Amniotic stem cell (primary cell): ENCODE data around the gene SMG9.
A peak's percentile ranks its signal among the peaks of the same experiment; 100 is the strongest.
"Not testable (repeated sequence)": the region's sequence is repeated elsewhere in the genome, so short reads cannot be mapped to it uniquely, and the experiment has no call there.

Experiments used
- DNase-seq: peaks from one replicate; lab custom pipeline; 2025; lab: John Stamatoyannopoulos, UW

SMG9 gene

DNA sequence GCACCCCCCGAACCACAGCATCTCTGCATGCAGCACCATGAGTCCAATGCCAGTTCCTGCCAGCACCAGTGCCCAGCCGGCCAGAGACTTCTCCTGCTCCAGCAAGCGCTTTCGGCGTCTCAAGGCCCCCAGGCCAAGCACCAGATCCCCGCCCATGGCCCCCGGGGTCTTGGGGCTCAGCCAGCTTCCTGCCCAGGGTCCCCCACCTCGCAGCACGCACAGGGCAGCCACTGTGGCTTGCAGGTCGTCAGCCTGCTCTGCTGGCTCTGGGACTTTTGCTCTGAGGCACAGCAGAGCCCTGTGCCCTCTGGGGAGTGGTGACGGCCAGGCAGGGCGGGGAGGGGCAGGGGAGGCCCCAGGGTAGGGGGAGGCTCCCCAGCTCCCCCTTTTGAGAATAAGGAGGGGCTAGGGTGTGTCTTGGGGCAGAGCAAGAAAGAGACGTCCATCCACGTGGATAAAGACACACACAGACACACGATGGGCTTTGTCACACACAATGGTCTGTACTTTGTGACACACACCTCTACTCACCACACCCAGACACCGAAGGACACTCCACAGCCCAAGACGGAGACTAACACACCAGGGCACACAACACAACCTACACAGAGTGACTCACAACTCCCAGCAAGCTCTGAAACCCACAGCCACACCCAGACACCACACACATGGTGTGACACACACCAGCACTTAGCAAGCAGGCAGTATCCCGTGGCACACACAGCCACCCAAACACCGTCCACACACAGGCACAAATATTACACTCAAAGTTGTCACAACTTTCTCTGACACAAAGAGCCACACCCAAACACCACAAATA, 26.2 kb upstream of the SMG9 start, which contains the start of gene KCNN4:
Gene KCNN4, minus strand, starts transcription at position 268 of the 820 bp plus-strand sequence. Its CDS starts 112 bp downstream, at position 156.
- DNase-seq = no peak

DNA sequence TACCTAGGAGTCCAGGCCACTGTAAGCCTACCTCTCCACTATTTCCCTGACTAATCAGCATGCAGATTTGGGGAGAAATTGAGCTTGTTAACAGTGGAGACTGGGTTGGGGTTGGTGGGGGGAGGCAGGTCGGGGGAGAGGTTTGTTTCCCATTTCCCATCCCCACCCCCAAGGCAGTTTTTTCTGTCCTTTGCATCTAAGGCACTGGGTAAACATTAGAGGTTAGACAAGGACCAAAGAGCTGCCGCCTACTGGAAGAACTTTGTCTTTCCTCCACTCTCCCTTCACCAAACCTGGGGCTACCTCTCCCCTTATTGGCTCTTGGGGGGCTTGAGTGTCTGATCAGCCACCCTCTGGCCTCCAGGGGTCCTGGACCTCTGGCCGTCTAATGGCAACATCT, 25.1 kb upstream of the SMG9 start:
- no peak for DNase-seq

DNA sequence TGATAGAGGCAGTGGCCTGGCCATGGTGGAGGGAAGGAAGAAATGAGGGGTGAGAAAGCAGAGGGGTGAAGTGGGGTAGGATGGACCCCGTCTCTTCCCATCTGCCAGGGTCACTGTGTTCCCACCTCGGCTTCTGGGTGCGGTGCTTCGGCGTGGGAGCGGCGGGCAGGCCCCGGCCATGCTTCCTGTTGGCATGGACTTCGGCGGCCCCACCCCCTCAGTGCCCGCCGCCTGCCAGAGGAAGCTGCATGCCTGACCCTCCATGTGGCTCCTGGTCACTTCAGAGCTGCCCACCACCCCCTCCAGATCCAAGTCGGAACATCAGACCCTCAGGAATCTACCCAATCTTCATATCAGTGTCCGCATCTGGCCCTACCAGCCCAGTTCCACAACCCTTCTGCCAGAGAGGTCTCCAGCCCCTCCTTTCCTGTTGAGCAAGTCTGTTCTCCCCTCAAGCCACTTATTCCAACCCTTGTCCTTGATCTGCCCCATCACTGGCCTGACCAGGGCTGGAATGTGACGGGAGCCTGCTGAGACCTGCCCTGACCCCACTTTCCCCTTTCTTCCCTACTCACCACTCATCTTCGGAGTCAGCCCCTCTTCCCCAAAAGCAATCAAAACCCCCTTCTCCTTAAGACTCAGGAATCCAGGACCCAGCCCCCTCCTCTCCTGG, 24.5 kb upstream of the SMG9 start:
- no peak for DNase-seq

DNA sequence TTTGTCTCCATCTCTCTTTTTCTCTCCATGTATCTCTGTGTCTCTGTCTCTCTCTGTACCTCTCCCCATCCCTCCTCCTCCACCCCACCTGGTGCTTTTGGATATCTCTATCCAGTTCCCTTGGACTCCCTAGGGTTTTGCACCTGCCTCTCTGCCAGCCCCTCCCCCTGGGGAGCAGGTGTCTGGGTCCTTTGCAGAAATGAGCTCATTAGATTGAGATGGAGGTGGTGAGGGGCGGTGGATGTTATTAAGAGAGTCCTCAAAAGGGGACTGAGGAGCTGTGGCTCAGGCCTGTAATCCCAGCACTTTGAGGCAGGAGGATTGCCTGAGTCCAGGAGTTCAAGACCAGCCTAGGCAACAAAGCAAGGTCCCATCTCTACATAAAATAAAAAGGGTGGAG, 23.9 kb upstream of the SMG9 start:
- DNase-seq = no peak

DNA sequence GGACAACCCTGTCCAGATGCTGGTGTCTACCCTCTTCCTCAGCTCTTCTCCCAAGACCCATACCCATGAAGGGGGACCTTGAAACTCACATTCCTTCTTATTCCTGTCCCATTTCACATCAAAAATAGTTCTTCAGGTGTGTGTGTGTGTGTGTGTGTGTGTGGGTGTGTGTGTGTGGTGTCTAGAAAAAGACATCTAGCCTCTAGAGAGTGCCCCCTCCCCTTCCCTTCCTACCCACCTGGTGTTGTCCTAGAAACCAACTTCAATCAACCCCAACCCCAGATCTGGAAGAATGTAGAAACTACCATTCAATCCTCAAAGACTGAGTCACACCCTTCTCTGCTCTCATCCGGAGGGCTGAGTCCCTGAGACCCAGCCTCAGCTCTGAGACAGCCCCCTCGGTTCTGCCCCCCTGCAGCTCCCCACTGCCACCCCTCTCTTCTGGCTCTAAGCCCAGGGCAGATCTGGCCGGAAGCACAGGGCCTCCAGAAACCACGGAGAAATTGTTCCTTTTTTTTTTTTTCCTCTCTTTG, 22.5 kb upstream of the SMG9 start:
- DNase-seq = no peak

DNA sequence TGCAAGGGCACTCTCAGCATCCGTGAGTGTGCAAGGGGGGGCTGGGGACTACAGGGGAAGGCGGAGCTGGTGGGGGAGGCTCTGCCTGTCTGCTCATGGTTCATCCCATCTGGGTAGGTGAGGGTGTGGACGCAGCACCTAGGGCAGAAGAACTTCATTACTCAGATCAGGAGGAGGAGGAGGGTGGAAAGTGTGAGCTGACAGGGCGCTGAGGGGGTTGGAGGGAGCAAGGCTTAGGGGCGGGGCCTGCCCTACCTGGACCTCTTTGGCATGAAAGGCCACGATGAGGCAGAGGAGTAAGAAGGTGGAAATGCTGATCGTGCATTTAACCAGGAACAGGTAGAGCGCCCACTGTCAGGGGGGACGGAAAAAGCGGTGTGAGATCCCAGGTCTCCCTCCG, 21.5 kb upstream of the SMG9 start:
- no peak for DNase-seq

DNA sequence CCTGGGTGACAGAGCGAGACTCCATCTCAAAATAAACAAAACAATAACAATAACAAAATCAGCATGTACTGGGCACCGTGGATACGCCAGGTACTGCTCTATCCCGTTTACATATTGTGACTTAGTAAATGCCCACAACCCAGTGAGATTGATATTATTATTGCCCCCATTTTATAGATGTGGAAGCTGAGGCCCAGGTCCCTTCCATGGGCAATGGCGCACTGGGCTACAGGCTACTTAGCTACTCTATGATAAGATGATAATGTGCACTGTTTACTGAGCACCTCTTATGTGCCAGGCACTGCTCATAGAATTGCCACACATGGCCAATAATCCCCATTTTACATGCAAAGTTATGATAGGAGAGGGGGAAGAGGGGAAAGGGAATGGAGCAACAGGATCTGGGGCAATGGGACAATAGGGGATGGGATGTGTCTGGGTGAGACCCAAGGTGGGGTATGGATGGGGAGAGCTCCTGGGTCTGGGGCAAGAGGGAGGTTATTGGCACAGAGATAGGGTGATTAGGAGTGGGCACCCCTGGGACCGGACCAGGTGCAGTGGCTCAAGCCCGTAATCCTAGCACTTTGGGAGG, 20.6 kb upstream of the SMG9 start:
- DNase-seq = no peak

DNA sequence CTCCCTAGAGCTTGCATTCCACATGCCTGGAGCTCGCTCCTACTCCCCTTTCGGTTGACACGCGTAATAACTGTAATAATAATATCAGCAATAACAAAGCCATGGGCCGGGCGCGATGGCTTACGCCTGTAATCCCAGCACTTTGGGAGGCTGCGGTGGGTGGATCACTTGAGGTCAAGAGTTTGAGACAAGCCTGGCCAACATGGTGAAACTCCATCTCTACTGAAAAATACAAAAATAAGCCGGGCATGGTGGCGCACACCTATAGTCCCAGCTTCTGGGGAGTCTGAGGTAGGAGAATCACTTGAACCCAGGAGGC, 20.1 kb upstream of the SMG9 start:
- DNase-seq = not testable (repeated sequence)

DNA sequence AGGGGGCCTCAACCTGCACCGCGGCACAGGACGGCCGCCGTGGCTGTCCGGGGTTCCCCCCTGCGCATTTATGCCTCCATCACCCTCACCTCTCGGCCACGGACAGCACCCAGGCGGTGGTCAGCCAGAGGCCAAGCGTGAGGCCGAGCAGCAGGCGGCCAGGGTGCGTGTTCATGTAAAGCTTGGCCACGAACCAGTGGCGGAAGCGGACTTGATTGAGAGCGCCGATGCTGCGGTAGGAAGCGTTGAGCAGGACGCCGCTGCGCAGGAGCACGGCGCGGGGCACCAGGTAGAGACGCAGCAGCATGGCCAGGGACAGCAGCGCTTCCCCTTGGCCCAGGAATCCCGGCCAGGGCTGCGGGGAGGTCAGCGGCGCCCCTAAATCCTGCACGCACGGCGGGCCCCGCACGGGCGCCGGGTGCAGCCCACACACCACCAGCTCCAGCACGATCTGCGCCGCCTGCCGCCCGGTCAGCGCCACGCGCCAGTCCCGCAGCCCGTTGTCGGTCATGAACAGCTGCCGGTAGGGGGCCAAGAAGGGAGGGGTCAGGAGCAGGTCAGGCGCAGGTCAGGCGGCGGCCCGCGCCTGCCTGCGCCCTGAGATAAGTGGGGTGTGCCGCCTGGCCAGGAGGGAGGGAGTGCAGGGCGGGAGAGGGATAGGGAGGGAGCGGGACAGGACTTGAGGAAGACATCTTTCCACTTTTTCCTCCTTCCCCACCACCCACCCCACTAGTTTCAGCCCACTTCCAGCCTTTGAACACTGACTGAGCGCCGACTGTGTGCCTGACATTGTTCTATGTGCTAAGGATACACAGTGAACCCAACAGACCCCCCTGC, 19.6 kb upstream of the SMG9 start:
- DNase-seq = no peak

DNA sequence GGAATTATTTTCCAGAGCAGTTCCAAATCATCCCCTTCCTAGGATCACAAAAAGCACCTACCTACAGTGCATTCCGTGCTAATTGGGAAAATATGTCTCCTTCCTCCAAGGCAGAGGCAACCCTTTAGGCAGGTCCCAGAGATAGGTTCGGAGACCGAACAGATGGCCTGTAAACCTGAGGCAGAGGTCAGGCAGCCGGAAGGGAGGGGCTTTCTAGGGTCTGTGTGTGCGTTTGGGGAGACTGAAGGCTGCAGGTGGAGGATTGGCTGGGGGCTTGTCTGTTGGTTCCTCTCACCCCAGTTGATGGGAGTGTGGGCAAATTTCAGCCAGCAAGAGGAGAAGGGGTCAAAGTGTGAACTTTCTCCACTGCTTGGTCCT, 19.0 kb upstream of the SMG9 start:
- DNase-seq = no peak

DNA sequence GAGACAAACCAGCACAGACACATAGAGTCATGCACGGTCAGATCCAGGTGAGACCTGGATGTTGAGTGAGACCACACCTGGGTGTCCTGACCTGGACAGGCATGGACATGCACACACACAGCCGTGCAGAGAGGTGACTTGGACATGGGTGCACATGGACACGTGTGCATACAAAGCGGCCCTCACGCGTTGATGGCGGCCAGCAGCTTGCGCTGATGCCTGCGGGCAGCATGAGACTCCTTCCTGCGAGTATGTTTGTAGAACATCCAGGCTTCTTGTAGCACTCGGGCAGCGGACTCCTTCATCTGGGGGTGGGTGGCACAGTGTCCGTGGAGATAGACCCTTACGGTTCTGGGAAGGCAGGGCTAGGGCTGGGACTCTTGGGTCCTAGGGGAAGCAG, 14.5 kb upstream of the SMG9 start:
- no peak for DNase-seq

DNA sequence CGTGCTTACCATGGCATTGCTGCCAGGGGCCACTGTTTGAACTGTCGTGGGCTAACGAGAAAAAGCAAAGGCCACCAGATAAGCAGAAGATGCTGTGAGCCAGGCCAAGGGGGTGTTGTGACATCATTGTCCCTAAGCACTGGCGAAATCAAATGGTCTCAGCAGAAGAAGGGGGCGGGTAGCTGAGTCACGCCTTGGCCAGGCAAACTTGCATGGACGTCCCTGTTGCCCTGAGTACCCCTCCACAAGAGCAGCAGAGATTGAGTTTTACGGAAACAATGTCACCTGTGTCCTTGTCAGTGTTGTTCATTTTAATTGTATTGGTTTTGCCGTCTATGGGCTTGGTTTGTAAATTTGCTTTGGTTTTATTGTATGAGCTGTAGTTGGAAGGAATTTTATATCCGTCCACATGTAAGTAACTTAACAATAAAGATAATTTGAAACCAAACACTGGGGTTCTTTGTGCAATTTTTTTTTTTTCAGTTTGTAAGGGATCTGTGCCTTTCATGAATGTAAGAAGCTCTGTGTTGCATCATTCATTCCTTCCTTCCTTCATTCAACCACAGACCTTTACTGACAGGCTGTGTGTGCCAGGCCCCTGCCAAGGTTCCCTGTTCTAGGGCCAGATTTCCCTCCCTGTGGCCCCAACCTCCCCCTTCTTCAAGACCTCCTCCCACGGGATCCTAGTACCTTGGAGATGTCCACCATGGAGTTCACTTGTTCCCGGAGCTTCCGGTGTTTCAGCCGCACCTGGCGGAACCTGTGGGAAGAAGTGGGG, 13.7 kb upstream of the SMG9 start:
- DNase-seq = no peak

DNA sequence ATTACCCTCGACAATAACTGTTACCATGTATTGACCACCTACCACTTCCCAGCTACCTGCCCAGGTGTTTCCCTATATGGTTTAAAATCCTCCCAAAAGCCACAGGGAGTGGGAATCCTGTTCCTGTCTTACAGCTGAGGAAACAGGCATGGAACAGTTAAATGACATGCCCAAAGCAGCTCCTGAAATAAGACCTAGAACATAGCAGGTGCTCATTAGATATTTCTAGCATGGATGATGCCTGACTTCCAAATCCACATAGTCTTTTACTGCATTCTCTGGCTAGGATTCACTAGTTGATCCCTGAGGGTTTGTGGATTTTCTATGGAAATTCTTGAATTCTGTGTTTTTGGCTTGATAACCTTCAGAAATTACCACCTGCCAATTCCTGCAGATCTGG, 13.1 kb upstream of the SMG9 start:
- no peak for DNase-seq

DNA sequence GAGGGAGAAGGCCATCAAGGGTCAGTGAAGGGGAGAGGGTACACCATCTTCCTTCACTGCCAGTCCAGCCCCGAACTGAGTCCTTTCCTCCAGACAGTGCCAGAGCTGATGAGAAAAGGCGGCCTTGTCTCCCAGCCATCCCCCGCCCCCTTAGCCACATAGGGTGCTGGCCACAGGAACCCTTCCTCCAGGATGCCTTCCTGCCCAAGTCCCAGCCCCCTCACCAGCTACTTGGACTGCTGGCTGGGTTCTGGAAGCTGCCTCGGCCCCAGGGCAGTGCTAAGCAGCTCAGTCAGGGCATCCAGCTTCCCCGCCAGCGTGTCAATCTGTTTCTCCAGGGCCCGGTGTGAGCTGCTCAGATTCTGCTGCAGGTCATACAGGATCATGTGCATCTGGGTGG, 12.6 kb upstream of the SMG9 start:
- DNase-seq = no peak

DNA sequence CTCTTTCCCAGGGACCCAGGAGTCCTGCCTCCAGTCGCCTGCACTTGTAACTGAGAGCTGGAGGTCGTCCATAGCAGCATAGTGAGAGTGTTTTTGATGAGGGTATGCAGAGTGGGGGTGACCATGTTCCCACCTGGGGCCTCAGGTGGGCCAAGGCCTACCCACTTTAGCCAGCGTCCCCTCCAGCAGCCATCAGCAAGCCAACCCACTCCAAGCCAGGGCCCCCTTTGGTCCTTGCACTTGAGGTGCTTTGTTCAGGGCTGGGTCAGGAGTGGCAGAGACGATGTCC, 11.9 kb upstream of the SMG9 start:
- no peak for DNase-seq

DNA sequence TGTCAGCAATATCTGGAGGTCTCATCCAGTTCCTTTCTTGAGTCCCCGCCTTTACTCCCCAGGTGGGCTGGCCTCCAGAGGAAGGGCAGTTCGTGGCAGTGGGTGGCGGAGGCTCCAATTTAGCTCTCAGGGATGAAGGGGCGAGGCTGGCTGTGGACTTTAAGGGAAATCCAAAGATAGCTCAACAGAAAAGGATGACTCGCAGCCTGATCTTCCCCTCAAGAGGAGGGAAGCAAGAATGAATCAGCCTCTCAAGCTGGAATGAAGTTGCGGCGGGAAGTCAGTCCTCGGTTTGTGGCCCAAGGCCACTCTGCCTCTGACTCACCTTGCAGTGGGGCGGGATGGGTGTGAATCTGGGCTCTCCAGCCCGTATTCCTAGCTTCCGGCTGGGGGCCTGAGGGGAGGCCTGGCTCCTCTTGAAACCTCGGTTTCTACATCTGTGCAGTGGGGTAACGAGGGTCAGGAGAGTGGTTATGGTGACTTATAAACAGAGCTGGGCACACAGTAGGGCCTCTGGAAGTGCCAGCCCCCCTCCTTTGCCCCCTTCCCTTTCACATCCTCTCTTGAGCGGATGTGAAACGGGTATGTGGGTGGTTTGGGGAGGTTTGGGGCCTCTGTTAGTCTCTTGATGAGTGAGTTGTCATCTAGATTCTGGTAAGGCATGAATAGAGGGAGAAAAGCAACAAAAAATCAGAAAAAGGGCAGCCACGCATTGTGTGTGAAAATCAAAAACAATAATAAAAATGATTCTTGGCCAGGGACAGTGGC, 10.5 kb upstream of the SMG9 start:
- DNase-seq = peak; percentile 93

DNA sequence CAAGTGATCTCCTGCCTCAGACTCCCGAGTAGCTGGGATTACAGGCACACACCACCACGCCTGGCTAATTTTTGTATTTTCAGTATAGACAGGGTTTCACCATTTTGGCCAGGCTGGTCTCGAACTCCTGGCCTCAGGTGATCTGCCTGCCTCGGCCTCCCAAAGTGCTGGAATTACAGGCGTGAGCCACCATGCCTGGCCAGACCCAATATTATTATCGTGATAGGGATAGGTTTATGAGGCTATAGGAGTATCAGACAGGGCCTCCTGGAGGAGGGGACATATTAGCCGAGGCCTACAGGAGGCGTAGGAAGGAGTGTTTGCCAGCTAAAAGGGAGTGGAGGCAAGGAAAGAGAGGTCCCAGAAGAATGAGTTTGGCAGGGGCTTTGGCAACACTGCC, 9.9 kb upstream of the SMG9 start:
- not testable (repeated sequence) for DNase-seq

DNA sequence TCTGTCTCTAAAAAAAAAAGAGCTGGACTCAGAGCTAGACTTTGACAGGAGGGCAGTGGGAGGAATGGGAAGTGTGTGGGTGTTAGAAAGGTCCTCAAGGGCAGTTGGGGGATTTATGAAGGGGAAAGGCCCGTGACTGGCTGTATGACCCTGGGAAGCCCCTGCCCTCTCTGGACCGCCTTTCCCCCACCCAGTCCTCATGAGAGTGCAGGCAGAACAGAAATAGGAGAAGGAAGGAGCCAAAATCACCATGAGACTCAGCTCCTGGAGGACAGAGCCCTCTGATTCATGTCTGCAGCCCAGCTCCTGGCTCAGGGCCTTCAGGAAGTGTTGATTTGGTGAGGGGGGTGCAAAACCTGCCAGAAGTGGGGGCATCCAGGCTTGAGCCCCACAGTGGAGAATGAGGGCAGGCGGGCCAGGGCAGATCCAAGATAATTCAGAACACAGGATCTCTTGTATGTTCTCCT, 8.7 kb upstream of the SMG9 start:
- DNase-seq = no peak

DNA sequence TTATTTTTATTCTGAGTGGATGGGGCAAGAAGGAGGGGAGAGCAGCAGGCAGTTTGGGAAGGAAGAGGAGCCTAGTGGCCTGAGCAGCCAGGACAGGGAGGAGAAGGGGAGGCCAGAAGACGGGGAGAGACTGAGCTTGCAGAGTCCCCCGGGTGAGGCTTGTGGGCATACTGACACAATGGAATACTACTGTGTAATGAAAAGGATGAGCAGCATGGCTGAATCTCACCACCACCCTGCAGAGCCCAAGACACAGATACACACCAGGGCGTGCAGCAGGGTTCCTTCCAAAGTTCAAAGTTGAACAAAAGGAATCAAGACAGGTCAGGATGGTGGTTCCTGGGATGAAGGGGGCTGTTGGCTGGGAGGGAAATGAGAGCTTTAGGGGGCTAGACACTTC, 8.1 kb upstream of the SMG9 start:
- DNase-seq = no peak

DNA sequence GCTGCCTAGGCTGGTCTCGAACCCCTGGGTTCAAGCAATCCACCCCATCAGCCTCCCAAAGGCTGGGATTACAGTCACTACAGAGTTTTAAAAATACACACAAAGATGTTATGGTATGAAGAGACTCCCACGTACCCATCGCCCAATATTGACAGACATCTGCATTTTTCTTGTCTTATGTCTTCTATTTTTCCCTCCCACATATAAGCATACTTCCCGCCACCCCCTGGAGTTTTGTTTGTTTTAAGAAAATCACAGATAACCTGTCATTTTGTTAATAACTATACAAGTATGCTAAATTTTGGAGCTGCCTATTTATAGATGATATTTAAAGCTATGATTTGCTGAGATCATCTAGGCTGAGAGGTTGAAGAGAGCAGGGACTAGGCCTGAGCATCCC, 6.2 kb upstream of the SMG9 start:
- no peak for DNase-seq

DNA sequence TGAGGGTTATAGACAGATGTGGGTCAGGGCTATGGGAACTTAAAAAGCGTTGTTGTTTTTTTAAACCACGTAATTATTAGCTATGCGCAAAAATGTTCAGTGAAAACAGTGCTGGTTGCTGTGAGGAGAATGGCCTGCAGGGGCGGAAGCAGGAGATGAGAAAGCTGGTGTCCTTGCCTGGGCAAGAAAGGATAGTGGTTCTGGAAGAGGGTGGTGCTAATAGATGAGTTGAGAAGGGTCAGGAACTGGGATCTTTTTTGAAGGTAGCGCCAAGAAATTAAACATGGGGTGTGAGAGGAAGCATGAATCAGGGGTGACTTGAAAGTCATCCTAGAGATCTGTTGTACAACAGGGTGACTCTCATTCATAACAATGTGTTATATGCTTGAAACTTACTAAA, 4.8 kb upstream of the SMG9 start:
- no peak for DNase-seq
